Calu3 (cell line): ENCODE results near the gene PTPRN2. TPM values are rescaled to one million over a fixed set of nuclear protein-coding genes. Genes with fewer than 3 reads are reported as not detected.

ENCODE experiments used
- BruUV-seq: library from RNA; stranded (reverse); fragments of 400-500 nt; replicated peaks from 2 replicates; lab custom pipeline; 2021; lab: Mats Ljungman, UMichigan
- CTCF ChIA-PET: fragments of 300-600 bp; sonication (Branson Sonifier 250); formaldehyde crosslinking; loops from one replicate; lab custom pipeline; 2022; ENCODE audit warnings: antibody characterized with exemption; lab: Charles Lee
- DNase-seq: peaks from one replicate; pipeline ENCODE4 v3.0.0; 2022
- H3K27ac Mint-ChIP-seq: one replicate; pipeline ENCODE4 v1.8.0; 2022; ENCODE audit warnings: mixed read lengths; ENCODE audit not compliant: unreplicated experiment
- H3K27me3 Mint-ChIP-seq: one replicate; pipeline ENCODE4 v1.8.0; 2022; ENCODE audit warnings: mixed read lengths; ENCODE audit not compliant: unreplicated experiment
- H3K36me3 Mint-ChIP-seq: one replicate; pipeline ENCODE4 v1.8.0; 2022; ENCODE audit warnings: mild to moderate bottlenecking, moderate library complexity, mixed read lengths; ENCODE audit not compliant: insufficient read depth, unreplicated experiment
- H3K4me1 Mint-ChIP-seq: one replicate; pipeline ENCODE4 v1.8.0; 2022; ENCODE audit warnings: mild to moderate bottlenecking, low read depth, mixed read lengths; ENCODE audit not compliant: unreplicated experiment
- H3K4me3 Mint-ChIP-seq: one replicate; pipeline ENCODE4 v1.8.0; 2022; ENCODE audit warnings: mild to moderate bottlenecking, low read depth, moderate library complexity, mixed read lengths; ENCODE audit not compliant: unreplicated experiment
- H3K9me3 Mint-ChIP-seq: one replicate; pipeline ENCODE4 v1.8.0; 2022; ENCODE audit warnings: low read depth, mixed read lengths; ENCODE audit not compliant: unreplicated experiment
- intact Hi-C: fragments of 100-400 bp; cut with micrococcal nuclease; formaldehyde crosslinking; loops from one replicate; pipeline ENCODE4 v1.10.0; 2022; ENCODE audit not compliant: unreplicated experiment
- total RNA-seq: library from RNA; stranded (reverse); gene quantifications from 2 replicates; pipeline ENCODE4 v1.2.3, GENCODE V29; 2022
- TF ChIP-seq, protein P1 (sequence below): fragments of 200-600 bp; IDR thresholded peaks from one replicate; pipeline ENCODE4 v1.8.0; 2022; ENCODE audit warnings: antibody characterized with exemption; ENCODE audit not compliant: unreplicated experiment

PTPRN2 gene
- total RNA-seq, 1 experiment from 2014 or later: 2.0 TPM

DNA sequence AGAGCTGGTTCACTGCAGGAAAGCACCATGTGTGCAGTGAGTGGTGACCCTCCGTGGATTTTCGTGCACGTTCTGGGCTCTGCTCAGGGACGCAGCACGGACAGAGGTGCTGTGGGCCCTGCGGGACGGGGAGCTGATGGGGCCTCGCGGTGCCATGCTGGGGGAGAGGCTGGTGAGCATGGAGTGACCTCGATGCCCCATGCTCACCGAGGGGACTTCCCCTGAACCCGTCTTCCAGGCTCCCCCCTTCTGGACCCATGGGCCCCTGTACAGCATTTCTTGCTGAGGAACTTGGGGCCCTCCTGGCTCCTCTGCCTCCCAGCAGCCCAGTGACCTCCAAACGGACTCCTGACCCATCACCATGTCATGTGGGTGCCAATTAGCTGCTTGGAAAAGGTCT lies 997.1 kb downstream of the PTPRN2 start:
- DNase-seq: no peak
- H3K27ac Mint-ChIP-seq: no peak overlapping the region
- H3K9me3 Mint-ChIP-seq: peaks cover 6% of the 10 kb centered on the region
- CTCF ChIA-PET: no interaction called here
- TF ChIP-seq, protein P1, sequence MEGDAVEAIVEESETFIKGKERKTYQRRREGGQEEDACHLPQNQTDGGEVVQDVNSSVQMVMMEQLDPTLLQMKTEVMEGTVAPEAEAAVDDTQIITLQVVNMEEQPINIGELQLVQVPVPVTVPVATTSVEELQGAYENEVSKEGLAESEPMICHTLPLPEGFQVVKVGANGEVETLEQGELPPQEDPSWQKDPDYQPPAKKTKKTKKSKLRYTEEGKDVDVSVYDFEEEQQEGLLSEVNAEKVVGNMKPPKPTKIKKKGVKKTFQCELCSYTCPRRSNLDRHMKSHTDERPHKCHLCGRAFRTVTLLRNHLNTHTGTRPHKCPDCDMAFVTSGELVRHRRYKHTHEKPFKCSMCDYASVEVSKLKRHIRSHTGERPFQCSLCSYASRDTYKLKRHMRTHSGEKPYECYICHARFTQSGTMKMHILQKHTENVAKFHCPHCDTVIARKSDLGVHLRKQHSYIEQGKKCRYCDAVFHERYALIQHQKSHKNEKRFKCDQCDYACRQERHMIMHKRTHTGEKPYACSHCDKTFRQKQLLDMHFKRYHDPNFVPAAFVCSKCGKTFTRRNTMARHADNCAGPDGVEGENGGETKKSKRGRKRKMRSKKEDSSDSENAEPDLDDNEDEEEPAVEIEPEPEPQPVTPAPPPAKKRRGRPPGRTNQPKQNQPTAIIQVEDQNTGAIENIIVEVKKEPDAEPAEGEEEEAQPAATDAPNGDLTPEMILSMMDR: no peak
- intact Hi-C loops: no loop called here
- no peaks in the 10 kb centered on the region for H3K36me3 Mint-ChIP-seq
- H3K4me3 Mint-ChIP-seq: no peak overlapping the region
- BruUV-seq: no TSS peak
- no peaks in the 10 kb centered on the region for H3K27me3 Mint-ChIP-seq
- H3K4me1 Mint-ChIP-seq: no peaks in the 10 kb centered on the region

DNA sequence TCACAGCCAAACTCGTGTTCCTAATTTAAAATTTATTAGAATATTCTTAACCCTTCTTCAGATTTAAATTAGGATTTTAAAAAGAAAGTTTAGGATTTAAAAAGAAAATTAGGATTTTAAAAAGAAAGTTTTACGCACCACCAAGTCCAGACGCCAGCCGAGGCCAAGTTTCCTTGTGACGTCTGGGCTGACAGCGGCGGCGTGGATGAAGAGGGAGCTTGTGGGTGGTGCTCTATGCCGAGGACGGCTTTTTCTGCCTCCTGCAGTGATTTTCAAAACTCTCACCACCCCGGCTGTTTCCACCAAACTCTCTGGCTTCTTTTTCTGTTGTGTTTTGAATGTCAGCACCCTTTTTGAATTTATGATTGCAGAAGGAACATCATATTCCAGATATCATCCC lies 997.9 kb downstream of the PTPRN2 start:
- Mint-ChIP-seq H3K4me1 (no peaks in the 10 kb centered on the region), H3K9me3 (peaks cover 6% of the 10 kb centered on the region), H3K4me3 (no peak overlapping the region), H3K36me3 (no peaks in the 10 kb centered on the region), H3K27ac (no peak overlapping the region), H3K27me3 (no peaks in the 10 kb centered on the region)
- TF ChIP-seq, protein P1: no peak
- DNase-seq: no peak
- no TSS peak for BruUV-seq
- CTCF ChIA-PET: no interaction called here
- intact Hi-C loops: no loop called here

DNA sequence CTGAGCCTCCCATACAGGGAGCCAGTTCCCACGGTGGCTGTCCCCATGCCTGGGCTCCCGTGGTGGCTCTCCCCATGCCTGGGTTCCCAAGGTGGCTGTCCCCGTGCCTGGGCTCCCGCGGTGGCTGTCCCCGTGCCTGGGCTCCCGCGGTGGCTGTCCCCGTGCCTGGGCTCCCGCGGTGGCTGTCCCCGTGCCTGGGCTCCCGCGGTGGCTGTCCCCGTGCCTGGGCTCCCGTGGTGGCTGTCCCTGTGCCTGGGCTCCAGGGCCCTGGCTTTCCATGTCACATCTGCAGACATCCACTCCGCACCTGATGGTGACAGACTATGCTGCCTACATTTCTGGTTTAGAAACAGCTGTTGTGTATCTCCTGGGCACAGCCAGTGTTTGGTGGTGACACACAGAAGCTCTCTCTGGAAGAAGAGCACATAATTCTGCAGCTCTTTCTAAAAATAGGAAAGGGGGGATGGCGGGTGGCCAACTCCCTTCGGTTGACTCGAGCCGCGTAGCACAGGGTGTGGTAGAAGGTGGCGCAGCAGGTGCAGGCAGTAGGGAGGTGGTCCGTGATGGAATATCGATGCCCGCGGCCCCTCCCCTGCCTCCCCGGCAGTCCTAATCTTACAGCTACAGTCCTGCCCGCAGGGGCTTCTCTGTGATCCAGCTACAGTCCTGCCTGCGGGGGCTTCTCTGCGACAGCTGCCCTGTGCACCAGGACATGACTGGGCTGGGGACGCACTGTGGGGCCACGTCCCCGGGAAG lies 999.6 kb downstream of the PTPRN2 start:
- no peaks in the 10 kb centered on the region for H3K4me1 Mint-ChIP-seq
- intact Hi-C loops: no loop called here
- CTCF ChIA-PET: no interaction called here
- H3K36me3 Mint-ChIP-seq: no peaks in the 10 kb centered on the region
- TF ChIP-seq, protein P1: no peak
- no peak overlapping the region for H3K4me3 Mint-ChIP-seq
- H3K27me3 Mint-ChIP-seq: peaks cover 7% of the 10 kb centered on the region
- H3K9me3 Mint-ChIP-seq: peaks cover 6% of the 10 kb centered on the region
- BruUV-seq: no TSS peak
- no peak for DNase-seq
- H3K27ac Mint-ChIP-seq: no peak overlapping the region

DNA sequence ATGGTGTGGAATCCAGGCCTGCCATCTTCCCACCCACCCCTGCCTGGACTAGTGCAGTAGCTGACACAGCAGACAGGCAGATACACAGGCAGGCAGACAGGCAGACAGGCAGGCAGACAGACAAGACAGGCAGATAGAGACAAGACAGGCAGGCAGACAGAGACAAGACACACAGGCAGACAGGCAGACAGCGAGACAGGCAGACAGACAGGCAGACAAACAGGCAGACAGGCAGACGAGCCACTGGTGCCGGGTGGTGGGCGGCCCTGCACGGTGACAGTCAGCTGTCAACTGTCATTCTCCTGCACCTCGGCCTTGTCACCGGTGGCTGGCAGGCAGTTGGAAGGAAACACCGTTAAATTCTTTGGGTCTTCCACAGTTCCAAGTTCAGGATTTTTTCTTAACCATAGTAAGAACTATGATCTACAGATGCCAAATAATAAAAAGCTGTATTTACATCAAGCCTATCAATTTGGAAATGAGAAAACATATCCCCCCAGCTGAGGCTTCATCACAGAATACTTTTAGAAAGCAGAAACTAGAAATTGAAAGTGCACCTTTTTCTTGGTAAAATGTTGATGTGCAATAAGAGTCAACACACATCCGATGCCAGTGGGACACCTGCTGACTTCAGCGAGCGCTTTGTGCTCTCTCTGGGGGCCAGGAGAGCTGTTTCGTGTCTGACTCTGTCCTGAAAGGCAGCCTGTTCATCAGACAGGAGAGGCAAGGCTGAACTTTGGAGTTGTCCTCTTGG lies 1000.4 kb downstream of the PTPRN2 start:
- intact Hi-C loops: no loop called here
- Mint-ChIP-seq H3K4me3 (no peak overlapping the region), H3K4me1 (no peaks in the 10 kb centered on the region), H3K27me3 (peaks cover 8% of the 10 kb centered on the region), H3K9me3 (peaks cover 3% of the 10 kb centered on the region), H3K36me3 (no peaks in the 10 kb centered on the region), H3K27ac (no peak overlapping the region)
- DNase-seq: no peak
- no TSS peak for BruUV-seq
- TF ChIP-seq, protein P1: no peak
- CTCF ChIA-PET: no interaction called here
